Activated naive CD8-positive, alpha-beta T cell treated with anti-CD3 and anti-CD28 coated beads, Interleukin-2, amount 50 U/mL, for 16 hours (primary cell): ENCODE results near the gene DNM3.

Experiments
- DNase-seq: peaks from one replicate; pipeline ENCODE4 v3.0.0-alpha.2; 2020; ENCODE audit warnings: low read depth, low spot score

Gene DNM3

GRCh38 chr1:171973421-171973820 is 132.1 kb downstream of the DNM3 start:
- DNase-seq = no peak

GRCh38 chr1:171981303-171981702 is 140.0 kb downstream of the DNM3 start:
- DNase-seq = no peak

- no peak for DNase-seq
Observed at GRCh38 chr1:171983584-171983983, 142.3 kb downstream of the DNM3 start.

GRCh38 chr1:171984262-171984661 is 143.0 kb downstream of the DNM3 start:
- DNase-seq = no peak

GRCh38 chr1:171984850-171985485 is 143.7 kb downstream of the DNM3 start:
- no peak for DNase-seq

GRCh38 chr1:171985639-171986038 is 144.3 kb downstream of the DNM3 start:
- DNase-seq = no peak

GRCh38 chr1:171988243-171988885 is 147.1 kb downstream of the DNM3 start:
- DNase-seq = no peak

- DNase-seq = no peak
Observed at GRCh38 chr1:171990371-171990770, 149.1 kb downstream of the DNM3 start.

GRCh38 chr1:171994293-171994692 is 153.0 kb downstream of the DNM3 start:
- DNase-seq = no peak

GRCh38 chr1:171995573-171995972 is 154.3 kb downstream of the DNM3 start:
- no peak for DNase-seq

GRCh38 chr1:171997936-171998335 is 156.6 kb downstream of the DNM3 start:
- no peak for DNase-seq

- DNase-seq = no peak
Observed at GRCh38 chr1:171998711-171999110, 157.4 kb downstream of the DNM3 start.

- DNase-seq = no peak
Observed at GRCh38 chr1:171999756-172000155, 158.5 kb downstream of the DNM3 start.

GRCh38 chr1:172001288-172001687 is 160.0 kb downstream of the DNM3 start:
- DNase-seq = no peak

- no peak for DNase-seq
Observed at GRCh38 chr1:172002725-172003345, 161.5 kb downstream of the DNM3 start.

- no peak for DNase-seq
Observed at GRCh38 chr1:172003766-172004530, 162.7 kb downstream of the DNM3 start.

GRCh38 chr1:172004671-172005070 is 163.4 kb downstream of the DNM3 start:
- no peak for DNase-seq

GRCh38 chr1:172005856-172006255 is 164.6 kb downstream of the DNM3 start:
- DNase-seq = no peak

- DNase-seq = no peak
Observed at GRCh38 chr1:172006660-172007059, 165.4 kb downstream of the DNM3 start.

- no peak for DNase-seq
Observed at GRCh38 chr1:172018727-172019311, 177.5 kb downstream of the DNM3 start.

- DNase-seq = no peak
Observed at GRCh38 chr1:172019976-172020375, 178.7 kb downstream of the DNM3 start.

- DNase-seq = no peak
Observed at GRCh38 chr1:172024516-172024915, 183.2 kb downstream of the DNM3 start.
